HEK293T (cell line): ENCODE results near the gene MIEF2.

Source experiments
- CTCF ChIA-PET: fragments of 350-600 bp; formaldehyde crosslinking; extraction: SDS; loops from one replicate; lab custom pipeline; 2021; ENCODE audit warnings: antibody characterized with exemption, inconsistent platforms; lab: Yijun Ruan, JAX
- POLR2A ChIA-PET: fragments of 350-600 bp; formaldehyde crosslinking; extraction: SDS; loops from one replicate; lab custom pipeline; 2020; ENCODE audit warnings: antibody characterized with exemption, inconsistent platforms; lab: Yijun Ruan, JAX
- DNase-seq: peaks from one replicate; pipeline ENCODE4 v3.0.0; 2012; ENCODE audit warnings: mixed read lengths; ENCODE audit errors: extremely low spot score
- ARNT ChIP-seq: fragments of 450-650 bp; IDR thresholded peaks from 2 replicates; pipeline ENCODE4 v1.6.1; 2017; ENCODE audit warnings: mild to moderate bottlenecking
- BHLHE40 ChIP-seq: fragments of 450-650 bp; IDR thresholded peaks from 2 replicates; pipeline ENCODE4 v1.6.1; 2016; ENCODE audit warnings: mild to moderate bottlenecking, moderate library complexity, borderline replicate concordance
- CTBP1 ChIP-seq: fragments of 450-650 bp; IDR thresholded peaks from 2 replicates; pipeline ENCODE4 v1.6.1; 2016; ENCODE audit warnings: borderline replicate concordance
- ELF4 ChIP-seq: fragments of 450-650 bp; IDR thresholded peaks from 2 replicates; pipeline ENCODE4 v1.6.1; 2017; ENCODE audit warnings: antibody characterized with exemption
- FOXA1 ChIP-seq: fragments of 450-650 bp; IDR thresholded peaks from 2 replicates; pipeline ENCODE4 v1.6.1; 2016; ENCODE audit warnings: mild to moderate bottlenecking
- FOXK2 ChIP-seq: fragments of 450-650 bp; IDR thresholded peaks from 2 replicates; pipeline ENCODE4 v1.6.1; 2016; ENCODE audit warnings: mild to moderate bottlenecking
- FOXM1 ChIP-seq: fragments of 450-650 bp; IDR thresholded peaks from 2 replicates; pipeline ENCODE4 v1.6.1; 2017; ENCODE audit warnings: mild to moderate bottlenecking, borderline replicate concordance
- HDGF ChIP-seq: fragments of 450-650 bp; IDR thresholded peaks from 2 replicates; pipeline ENCODE4 v1.6.1; 2017; ENCODE audit warnings: antibody characterized with exemption, borderline replicate concordance
- L3MBTL2 ChIP-seq: fragments of 450-650 bp; conservative IDR thresholded peaks from 2 replicates; pipeline ENCODE4 v1.6.1; 2016; ENCODE audit warnings: mild to moderate bottlenecking
- LEF1 ChIP-seq: fragments of 450-650 bp; IDR thresholded peaks from 2 replicates; pipeline ENCODE4 v1.6.1; 2017; ENCODE audit warnings: mild to moderate bottlenecking, borderline replicate concordance
- NFRKB ChIP-seq: fragments of 450-650 bp; IDR thresholded peaks from 2 replicates; pipeline ENCODE4 v1.6.1; 2016; ENCODE audit warnings: mild to moderate bottlenecking, moderate library complexity
- SP1 ChIP-seq: fragments of 450-650 bp; IDR thresholded peaks from 2 replicates; pipeline ENCODE4 v1.6.1; 2017
- SUZ12 ChIP-seq: fragments of 450-650 bp; IDR thresholded peaks from 2 replicates; pipeline ENCODE4 v1.6.1; 2016; ENCODE audit warnings: mild to moderate bottlenecking
- TARDBP ChIP-seq: fragments of 450-650 bp; IDR thresholded peaks from 2 replicates; pipeline ENCODE4 v1.6.1; 2016
- ZNF384 ChIP-seq: fragments of 450-650 bp; IDR thresholded peaks from 2 replicates; pipeline ENCODE4 v1.6.1; 2016
- TF ChIP-seq, protein P1 (sequence below): fragments of 450-650 bp; IDR thresholded peaks from 2 replicates; pipeline ENCODE4 v1.6.1; 2016

The MIEF2 gene

DNA sequence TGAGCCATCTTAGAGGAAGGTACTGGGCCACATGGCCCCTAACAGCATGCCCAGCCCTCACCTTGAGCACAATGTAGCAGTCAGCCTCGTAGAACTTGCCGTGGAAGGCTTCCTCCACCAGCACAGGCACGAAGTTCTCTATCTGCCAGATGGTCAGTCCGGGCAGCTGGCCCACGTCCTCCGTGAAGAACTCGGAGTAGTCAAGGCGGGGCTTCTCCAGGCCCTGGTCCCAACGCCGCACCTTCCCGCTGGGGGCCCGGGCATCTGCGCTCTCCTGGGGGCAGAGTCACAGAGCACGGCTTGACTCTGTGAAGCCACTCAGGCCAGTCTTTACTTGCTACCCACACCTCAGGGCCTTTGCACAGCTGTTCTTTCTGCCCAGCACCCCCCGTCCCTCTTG, 9.3 kb upstream of the MIEF2 start:
- ChIA-PET CTCF (no interaction called here), POLR2A (no interaction called here)
- no peak for DNase-seq
- TF ChIP-seq SP1 (no peak), CTBP1 (no peak), BHLHE40 (no peak), NFRKB (no peak), LEF1 (no peak), HDGF (no peak), SUZ12 (no peak), FOXA1 (no peak), FOXM1 (no peak), ARNT (no peak), ELF4 (no peak), TARDBP (no peak), ZNF384 (no peak), FOXK2 (no peak), L3MBTL2 (no peak)
- TF ChIP-seq, protein P1, sequence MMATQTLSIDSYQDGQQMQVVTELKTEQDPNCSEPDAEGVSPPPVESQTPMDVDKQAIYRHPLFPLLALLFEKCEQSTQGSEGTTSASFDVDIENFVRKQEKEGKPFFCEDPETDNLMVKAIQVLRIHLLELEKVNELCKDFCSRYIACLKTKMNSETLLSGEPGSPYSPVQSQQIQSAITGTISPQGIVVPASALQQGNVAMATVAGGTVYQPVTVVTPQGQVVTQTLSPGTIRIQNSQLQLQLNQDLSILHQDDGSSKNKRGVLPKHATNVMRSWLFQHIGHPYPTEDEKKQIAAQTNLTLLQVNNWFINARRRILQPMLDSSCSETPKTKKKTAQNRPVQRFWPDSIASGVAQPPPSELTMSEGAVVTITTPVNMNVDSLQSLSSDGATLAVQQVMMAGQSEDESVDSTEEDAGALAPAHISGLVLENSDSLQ = no peak

DNA sequence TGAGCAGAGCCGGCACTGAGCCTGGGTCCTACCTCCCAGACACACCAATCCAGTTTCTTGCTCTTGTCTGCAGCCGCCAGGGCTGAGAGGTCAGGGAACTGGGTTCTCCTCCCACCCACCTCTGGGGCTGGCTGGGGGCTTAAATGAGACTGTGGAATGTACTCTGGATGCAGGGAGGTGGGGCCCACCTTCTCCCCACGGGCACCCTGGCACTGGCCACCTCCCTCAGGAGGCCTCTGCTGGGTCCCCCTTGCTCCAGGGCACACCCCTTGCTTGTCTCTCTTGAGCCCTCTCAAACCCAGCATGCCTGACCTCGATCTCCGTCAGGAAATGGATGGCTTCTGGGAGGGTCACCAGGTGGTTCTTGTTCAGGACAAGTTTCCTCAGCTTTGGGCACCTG, 8.3 kb upstream of the MIEF2 start:
- CTCF ChIA-PET = no interaction called here
- DNase-seq = no peak
- no peak for TF ChIP-seq NFRKB
- no peak for TF ChIP-seq BHLHE40
- POLR2A ChIA-PET = no interaction called here

DNA sequence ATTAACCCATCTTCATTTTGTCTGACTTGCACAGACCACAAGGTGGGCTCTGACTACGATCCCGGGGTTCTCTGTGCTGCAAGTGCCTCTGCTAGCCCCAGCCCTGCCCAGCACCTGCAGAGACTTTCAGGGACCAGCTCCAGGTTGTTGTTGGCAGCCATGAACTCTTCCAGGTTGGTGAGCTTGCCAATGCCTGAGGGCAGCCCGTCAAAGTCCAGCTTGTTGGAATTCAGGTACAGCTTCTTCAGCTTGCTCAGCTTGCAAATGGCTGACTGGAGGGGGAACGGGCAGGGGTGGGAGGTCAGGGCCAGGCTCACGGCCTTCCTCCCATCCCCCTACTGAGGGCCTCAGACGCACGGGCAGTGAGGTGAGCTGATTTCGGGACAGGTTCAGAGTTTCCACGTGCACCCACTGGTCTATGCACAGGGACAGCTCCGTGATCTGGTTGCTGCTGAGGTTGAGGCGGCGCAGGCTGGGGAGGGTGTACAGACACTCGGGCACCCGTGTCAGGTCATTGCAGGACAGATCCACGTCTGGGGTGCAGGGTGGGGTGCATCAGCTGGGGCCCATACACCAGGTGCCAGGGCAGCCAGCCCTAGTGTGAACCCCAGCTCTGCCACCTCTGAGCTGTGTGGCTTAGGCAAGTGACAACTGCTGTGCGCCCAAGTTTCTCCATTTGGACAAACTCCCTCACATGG, 7.1 kb upstream of the MIEF2 start:
- POLR2A ChIA-PET = interaction anchor here (1.1 kb wide), 1 partner anchor 61 kb away, joined by 3 read pairs; the partner anchor contains the start of gene TOP3A
- TF ChIP-seq NFRKB = no peak
- TF ChIP-seq SP1 = no peak
- TF ChIP-seq FOXM1 = no peak
- CTCF ChIA-PET = interaction anchor here (0.6 kb wide), 1 partner anchor 105 kb away, joined by 3 read pairs; no protein-coding TSS in a partner anchor
- DNase-seq = no peak

DNA sequence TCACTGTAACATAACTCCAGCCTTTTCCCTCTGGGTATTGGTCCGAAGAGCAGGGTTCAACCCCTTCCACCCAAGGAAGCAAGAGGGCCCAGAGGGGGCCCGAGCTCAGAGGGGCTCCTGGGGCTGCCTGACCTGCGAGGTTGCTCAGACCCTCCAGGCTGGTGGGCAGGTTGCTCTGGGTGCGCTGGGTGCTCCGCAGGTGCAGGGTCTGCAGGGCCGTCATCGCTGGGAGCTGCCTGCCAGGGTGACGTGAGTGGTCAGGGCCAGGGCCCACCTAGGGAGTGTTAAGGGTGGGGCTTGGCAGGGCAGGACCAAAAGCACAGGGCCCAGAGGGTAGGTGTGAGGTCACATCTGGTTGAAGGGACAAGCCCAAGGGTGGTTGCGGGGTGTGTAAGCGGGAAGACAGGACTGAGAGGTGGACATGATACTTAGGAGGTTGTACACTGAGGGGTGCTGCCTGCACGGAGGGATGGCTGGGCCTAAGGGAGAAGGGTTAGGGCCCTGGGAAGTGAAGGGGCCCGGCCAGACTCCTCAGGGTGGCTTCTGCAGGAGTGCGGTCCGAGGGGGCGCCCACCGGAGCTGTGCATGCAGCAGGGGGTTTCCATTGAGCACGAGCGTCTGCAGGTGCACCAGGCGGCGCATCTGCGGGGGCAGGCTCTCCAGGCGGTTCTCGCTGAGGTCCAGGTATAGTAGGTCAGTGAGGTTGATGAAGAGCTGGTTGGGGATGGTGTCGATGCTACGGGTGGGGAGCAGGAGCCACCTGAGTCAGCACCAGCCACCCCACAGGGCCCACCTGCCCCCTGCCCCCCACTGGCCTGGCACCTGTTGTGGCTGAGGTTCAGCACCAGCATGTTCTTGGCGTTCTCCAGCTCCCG, 6.3 kb upstream of the MIEF2 start:
- POLR2A ChIA-PET = interaction anchor here (1.3 kb wide), 1 partner anchor 11 kb away, joined by 7 read pairs; no protein-coding TSS in a partner anchor
- CTCF ChIA-PET = no interaction called here
- DNase-seq = no peak
- no peak for TF ChIP-seq SUZ12
- TF ChIP-seq BHLHE40 = no peak
- no peak for TF ChIP-seq L3MBTL2
- no peak for TF ChIP-seq TARDBP
- no peak for TF ChIP-seq ELF4
- TF ChIP-seq FOXK2 = no peak
- no peak for TF ChIP-seq NFRKB
- TF ChIP-seq LEF1 = no peak
- TF ChIP-seq ZNF384 = no peak
- TF ChIP-seq, protein P1 = no peak
- TF ChIP-seq FOXM1 = no peak
- TF ChIP-seq HDGF = no peak

DNA sequence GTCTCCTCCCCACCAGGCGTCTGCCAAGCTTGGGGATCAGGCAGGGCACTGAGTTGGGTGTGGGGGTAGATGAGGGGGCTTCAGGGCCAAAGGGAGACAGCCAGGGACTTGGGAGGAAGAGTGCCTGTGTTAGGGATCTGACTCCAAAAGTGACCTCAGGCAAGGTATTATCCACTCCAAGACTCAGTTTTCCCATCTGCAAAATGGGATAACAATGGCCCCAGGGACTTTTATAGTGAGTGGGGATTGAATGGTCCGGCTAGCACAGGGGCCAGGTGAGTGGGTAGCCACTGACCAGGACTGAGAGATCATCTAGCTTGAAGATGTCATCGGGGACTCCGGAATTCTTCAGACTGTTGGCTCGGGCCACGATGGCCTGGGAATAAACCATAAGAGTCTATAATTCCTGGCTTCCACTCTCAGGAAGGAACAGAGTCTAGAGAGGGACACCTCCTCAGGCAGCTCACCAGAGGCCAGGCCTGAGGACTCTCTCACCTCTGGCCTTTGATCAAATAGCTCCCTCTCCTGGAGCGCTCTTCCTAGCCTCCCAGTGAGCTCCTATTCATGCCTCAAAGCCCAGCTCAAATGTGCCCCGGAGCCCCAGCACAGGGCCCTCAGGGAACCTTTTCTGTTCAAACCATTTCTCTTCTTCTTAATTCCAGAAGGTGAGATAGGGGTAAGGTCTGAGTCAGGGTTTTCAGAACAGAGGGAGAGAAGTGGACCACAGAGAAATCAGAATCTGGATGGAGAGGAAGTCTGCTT, 5.4 kb upstream of the MIEF2 start:
- no peak for DNase-seq
- POLR2A ChIA-PET = interaction anchor here (0.9 to 1.3 kb wide), 2 partner anchors 10 to 29 kb away, joined by 3 to 7 read pairs; no protein-coding TSS in a partner anchor
- CTCF ChIA-PET = interaction anchor here (0.6 to 0.8 kb wide), 2 partner anchors 45 to 65 kb away, joined by 3 to 5 read pairs; no protein-coding TSS in a partner anchor
- TF ChIP-seq HDGF (no peak), FOXM1 (no peak), FOXK2 (no peak), SP1 (no peak), TARDBP (no peak), ZNF384 (no peak), FOXA1 (no peak), NFRKB (no peak), CTBP1 (no peak), SUZ12 (no peak), LEF1 (no peak), ELF4 (no peak), ARNT (no peak), L3MBTL2 (no peak), BHLHE40 (no peak)
- TF ChIP-seq, protein P1 = no peak
